ENCODE measurements around the gene KRTAP5-2.

- TF ChIP-seq FOXM1 (IDR thresholded peaks at IDR 0.05; ENCODE audit: borderline replicate concordance, low read depth) (no peak), YY1 (IDR thresholded peaks at IDR 0.05; ENCODE audit: low read depth) (no peak), MAX (IDR thresholded peaks at IDR 0.05) (no peak), CREB1 (IDR thresholded peaks at IDR 0.05; ENCODE audit: low read depth) (no peak), TEAD4 (IDR thresholded peaks at IDR 0.05) (no peak), TAF1 (IDR thresholded peaks at IDR 0.05; ENCODE audit: low read depth) (no peak), NFIC (IDR thresholded peaks at IDR 0.05) (no peak), RAD21 (IDR thresholded peaks at IDR 0.05; ENCODE audit: low read depth) (no peak), EP300 (IDR thresholded peaks at IDR 0.05; ENCODE audit: borderline replicate concordance) (no peak), USF1 (IDR thresholded peaks at IDR 0.05) (no peak)
These were observed at the start of gene KRTAP5-2 for GRCh38 chr11:1597994-1598380.
